ENCODE results near the gene LACTB. TPM values are rescaled to one million over a fixed set of nuclear protein-coding genes. Genes with fewer than 3 reads are reported as not detected.
A peak's percentile ranks its signal among the peaks of the same experiment; 100 is the strongest.

Gene LACTB, protein sequence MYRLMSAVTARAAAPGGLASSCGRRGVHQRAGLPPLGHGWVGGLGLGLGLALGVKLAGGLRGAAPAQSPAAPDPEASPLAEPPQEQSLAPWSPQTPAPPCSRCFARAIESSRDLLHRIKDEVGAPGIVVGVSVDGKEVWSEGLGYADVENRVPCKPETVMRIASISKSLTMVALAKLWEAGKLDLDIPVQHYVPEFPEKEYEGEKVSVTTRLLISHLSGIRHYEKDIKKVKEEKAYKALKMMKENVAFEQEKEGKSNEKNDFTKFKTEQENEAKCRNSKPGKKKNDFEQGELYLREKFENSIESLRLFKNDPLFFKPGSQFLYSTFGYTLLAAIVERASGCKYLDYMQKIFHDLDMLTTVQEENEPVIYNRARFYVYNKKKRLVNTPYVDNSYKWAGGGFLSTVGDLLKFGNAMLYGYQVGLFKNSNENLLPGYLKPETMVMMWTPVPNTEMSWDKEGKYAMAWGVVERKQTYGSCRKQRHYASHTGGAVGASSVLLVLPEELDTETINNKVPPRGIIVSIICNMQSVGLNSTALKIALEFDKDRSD
- 10 to 100 TPM in 1 of 2 donors, 1 to 10 TPM in 1; 9.1 to 15.4 TPM for total RNA-seq

DNA sequence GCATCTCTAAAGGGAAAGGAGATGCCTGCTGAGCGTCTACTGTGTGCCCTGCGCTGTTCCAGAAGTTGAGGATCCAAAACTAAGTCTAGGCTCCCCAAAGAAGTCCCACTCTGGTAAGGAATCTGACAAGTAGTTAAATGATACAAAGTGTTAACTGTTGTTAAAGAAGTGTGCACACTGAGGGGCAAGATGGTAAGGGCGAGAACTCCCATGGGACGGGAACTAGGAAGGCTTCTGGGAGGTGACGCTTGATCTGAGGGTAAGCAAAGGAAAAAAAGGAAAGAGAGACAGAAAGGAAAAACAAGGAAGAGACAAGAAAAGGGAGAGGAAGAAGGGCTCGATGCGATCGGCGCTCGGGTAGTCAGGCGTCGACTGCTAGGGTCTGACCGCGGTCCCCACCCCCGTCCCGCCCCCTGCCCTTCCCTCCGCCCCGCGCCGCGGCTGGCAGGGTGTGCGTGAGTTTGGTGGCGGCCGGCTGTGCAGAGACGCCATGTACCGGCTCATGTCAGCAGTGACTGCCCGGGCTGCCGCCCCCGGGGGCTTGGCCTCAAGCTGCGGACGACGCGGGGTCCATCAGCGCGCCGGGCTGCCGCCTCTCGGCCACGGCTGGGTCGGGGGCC, at the start of gene LACTB:
Gene LACTB, plus strand, starts transcription at position 480 of the 620 bp plus-strand sequence. Its CDS starts 11 bp downstream, at position 491.
- no peaks in the 10 kb centered on the region for H3K36me3 ChIP-seq
- peak; percentile 83 for DNase-seq (ENCODE audit: low spot score)
- H3K9me3 ChIP-seq: no peaks in the 10 kb centered on the region
- H3K27me3 ChIP-seq (replicated peaks; ENCODE audit: insufficient read depth): no peaks in the 10 kb centered on the region
- TF ChIP-seq POLR2AphosphoS5 (IDR thresholded peaks at IDR 0.05) (peak; percentile 50), POLR2A (IDR thresholded peaks at IDR 0.05) (peak; percentile 71)
- TF ChIP-seq, protein P1, sequence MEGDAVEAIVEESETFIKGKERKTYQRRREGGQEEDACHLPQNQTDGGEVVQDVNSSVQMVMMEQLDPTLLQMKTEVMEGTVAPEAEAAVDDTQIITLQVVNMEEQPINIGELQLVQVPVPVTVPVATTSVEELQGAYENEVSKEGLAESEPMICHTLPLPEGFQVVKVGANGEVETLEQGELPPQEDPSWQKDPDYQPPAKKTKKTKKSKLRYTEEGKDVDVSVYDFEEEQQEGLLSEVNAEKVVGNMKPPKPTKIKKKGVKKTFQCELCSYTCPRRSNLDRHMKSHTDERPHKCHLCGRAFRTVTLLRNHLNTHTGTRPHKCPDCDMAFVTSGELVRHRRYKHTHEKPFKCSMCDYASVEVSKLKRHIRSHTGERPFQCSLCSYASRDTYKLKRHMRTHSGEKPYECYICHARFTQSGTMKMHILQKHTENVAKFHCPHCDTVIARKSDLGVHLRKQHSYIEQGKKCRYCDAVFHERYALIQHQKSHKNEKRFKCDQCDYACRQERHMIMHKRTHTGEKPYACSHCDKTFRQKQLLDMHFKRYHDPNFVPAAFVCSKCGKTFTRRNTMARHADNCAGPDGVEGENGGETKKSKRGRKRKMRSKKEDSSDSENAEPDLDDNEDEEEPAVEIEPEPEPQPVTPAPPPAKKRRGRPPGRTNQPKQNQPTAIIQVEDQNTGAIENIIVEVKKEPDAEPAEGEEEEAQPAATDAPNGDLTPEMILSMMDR (IDR thresholded peaks at IDR 0.05): no peak
- H3K4me1 ChIP-seq (replicated peaks): no peaks in the 10 kb centered on the region
- 1% methylated on average over 29 of the region's 40 CpGs for WGBS
- intact Hi-C loops (cut with DNase I): no loop called here
- peak within 1 kb of the TSS; percentile 93 to 97 for H3K4me3 ChIP-seq
- H3K27ac ChIP-seq: peak within 1 kb of the TSS; percentile 90

DNA sequence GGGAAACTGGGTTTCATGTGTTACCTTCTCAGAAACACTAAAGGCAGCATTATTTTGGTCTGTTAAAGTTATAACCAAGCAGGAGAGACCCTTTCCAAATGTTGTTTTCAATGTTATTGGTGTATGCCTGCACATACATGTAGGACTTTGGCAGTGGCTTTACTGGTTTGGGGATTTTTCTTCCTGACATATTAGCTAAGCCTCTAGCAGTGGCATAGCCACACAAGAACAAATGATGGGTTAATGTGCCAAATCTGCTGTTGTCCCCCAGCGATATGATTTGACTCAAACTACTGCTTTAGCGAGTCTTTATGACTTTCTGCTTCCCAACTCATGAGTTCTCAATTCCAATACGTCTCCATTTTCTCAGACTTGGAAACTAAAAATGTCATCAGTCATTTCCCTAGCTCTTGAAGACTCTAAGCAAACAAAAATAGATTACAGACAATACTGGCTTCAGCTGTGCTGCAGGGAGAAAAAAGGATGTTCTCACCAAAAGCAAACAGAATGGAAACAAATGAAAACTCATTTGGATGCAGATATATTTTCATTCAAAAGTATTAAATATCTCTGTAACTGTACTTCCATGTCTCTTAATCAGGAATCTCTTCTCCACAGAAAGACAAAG, 49.5 kb upstream of the LACTB start:
- H3K4me3 ChIP-seq: no peak overlapping the region
- 43% methylated on average over 3 of the region's 3 CpGs for WGBS
- H3K4me1 ChIP-seq (replicated peaks): no peaks in the 10 kb centered on the region
- DNase-seq (ENCODE audit: low spot score): no peak
- H3K9me3 ChIP-seq: no peaks in the 10 kb centered on the region
- H3K27ac ChIP-seq: no peak overlapping the region
- peaks cover 0 to 7% of the 10 kb centered on the region in 2 donors for H3K36me3 ChIP-seq
- intact Hi-C loops (cut with DNase I): no loop called here
- no peaks in the 10 kb centered on the region for H3K27me3 ChIP-seq (replicated peaks; ENCODE audit: insufficient read depth)
- TF ChIP-seq, protein P1 (IDR thresholded peaks at IDR 0.05): no peak
- TF ChIP-seq POLR2AphosphoS5 (IDR thresholded peaks at IDR 0.05) (no peak), POLR2A (IDR thresholded peaks at IDR 0.05) (no peak)

DNA sequence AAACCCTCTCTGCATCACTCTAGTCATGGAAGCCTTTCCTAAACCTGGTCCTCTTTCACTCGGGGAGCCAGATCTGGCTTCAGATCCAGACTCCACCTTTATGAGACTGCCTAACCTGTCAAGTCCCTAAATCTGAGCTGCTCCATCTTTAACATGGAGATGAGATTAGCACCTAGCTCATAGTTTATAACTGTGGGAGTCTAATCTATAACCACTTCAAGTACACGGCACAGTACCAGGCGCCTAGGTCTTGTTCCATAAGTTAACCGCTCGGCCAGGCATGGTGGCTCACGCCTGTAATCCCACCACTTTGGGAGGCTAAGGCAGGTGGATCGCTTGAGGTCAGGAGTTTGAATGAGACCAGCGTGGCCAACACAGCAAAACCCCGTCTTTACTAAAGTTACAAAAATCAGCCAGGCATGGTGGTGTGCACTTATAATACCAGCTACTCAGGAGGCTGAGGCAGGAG, 48.8 kb upstream of the LACTB start:
- H3K27ac ChIP-seq: no peak overlapping the region
- intact Hi-C loops (cut with DNase I): no loop called here
- 79% methylated on average over 9 of the region's 9 CpGs for WGBS
- H3K9me3 ChIP-seq: no peaks in the 10 kb centered on the region
- no peaks in the 10 kb centered on the region for H3K27me3 ChIP-seq (replicated peaks; ENCODE audit: insufficient read depth)
- no peak for TF ChIP-seq POLR2AphosphoS5 (IDR thresholded peaks at IDR 0.05)
- TF ChIP-seq, protein P1 (IDR thresholded peaks at IDR 0.05): no peak
- TF ChIP-seq POLR2A (IDR thresholded peaks at IDR 0.05): no peak
- no peaks in the 10 kb centered on the region for H3K4me1 ChIP-seq (replicated peaks)
- H3K4me3 ChIP-seq: no peak overlapping the region
- no peak for DNase-seq (ENCODE audit: low spot score)
- peaks cover 0 to 7% of the 10 kb centered on the region in 2 donors for H3K36me3 ChIP-seq

DNA sequence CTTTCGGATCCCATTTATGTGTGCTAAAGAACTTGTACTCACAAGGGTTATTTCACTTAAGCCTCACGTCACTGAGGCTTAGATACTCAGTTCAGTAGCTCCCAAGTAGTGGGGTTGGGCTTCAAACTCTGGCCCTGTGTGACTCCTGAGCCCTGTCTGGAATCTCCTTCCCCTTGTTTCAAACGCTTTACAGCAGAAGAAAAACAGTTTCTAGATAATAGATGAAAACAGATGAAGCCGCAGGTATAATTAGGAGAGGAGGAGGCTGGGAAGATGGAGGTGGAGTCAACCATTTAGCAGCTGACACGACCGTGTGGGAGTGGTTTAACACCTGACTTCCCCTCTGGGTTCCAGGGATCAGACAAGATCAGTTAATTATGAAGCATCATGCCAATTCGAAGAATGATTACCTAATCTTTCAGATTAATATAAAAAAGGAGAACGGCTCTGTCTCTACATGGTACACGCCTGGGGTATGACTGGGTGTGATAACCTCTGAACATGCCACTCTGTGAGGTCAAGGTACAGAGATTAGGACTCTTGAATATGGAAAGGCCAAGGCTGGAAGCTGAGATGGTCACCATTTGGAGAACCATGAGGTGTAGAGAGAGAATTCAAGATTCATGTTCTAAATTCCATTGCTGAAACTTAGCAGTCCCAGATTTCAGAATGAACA, 48.0 kb upstream of the LACTB start:
- H3K4me3 ChIP-seq: no peak overlapping the region
- 69% methylated on average over 9 of the region's 9 CpGs for WGBS
- no peaks in the 10 kb centered on the region for H3K4me1 ChIP-seq (replicated peaks)
- no peaks in the 10 kb centered on the region for H3K9me3 ChIP-seq
- intact Hi-C loops (cut with DNase I): no loop called here
- peaks cover 0 to under 1% of the 10 kb centered on the region in 2 donors for H3K36me3 ChIP-seq
- no peaks in the 10 kb centered on the region for H3K27me3 ChIP-seq (replicated peaks; ENCODE audit: insufficient read depth)
- H3K27ac ChIP-seq: no peak overlapping the region
- TF ChIP-seq POLR2A (IDR thresholded peaks at IDR 0.05) (no peak), POLR2AphosphoS5 (IDR thresholded peaks at IDR 0.05) (no peak)
- TF ChIP-seq, protein P1 (IDR thresholded peaks at IDR 0.05): no peak
- no peak for DNase-seq (ENCODE audit: low spot score)

Data from prostate gland (tissue), 2 donors.